Stimulated activated CD4-positive, alpha-beta T cell treated with anti-CD3 and anti-CD28 coated beads, Interleukin-15, amount 100 ng/mL, for 24 hours (primary cell): ENCODE measurements around the gene PRDM16.

ENCODE experiments used
- DNase-seq: peaks from one replicate; pipeline ENCODE4 v3.0.0-alpha.2; 2020

PRDM16 gene

GRCh38 chr1:3128431-3129132, 59.6 kb downstream of the PRDM16 start:
- no peak for DNase-seq

GRCh38 chr1:3129133-3129490, 60.1 kb downstream of the PRDM16 start:
- no peak for DNase-seq

- DNase-seq, result no peak
Measured at GRCh38 chr1:3130268-3130667, 61.3 kb downstream of the PRDM16 start.

GRCh38 chr1:3132660-3133059, 63.7 kb downstream of the PRDM16 start:
- no peak for DNase-seq

GRCh38 chr1:3133686-3134085, 64.7 kb downstream of the PRDM16 start:
- no peak for DNase-seq

- no peak for DNase-seq
Measured at GRCh38 chr1:3134381-3135072, 65.5 kb downstream of the PRDM16 start.

GRCh38 chr1:3135073-3135702, 66.2 kb downstream of the PRDM16 start:
- DNase-seq, result no peak

- DNase-seq, result no peak
Measured at GRCh38 chr1:3135744-3136455, 66.9 kb downstream of the PRDM16 start.

- DNase-seq, result no peak
Measured at GRCh38 chr1:3136532-3136931, 67.5 kb downstream of the PRDM16 start.

- DNase-seq, result no peak
Measured at GRCh38 chr1:3137111-3138100, 68.4 kb downstream of the PRDM16 start.

- no peak for DNase-seq
Measured at GRCh38 chr1:3138623-3139151, 69.7 kb downstream of the PRDM16 start.

- DNase-seq, result no peak
Measured at GRCh38 chr1:3139451-3139852, 70.4 kb downstream of the PRDM16 start.

GRCh38 chr1:3139871-3140361, 70.9 kb downstream of the PRDM16 start:
- no peak for DNase-seq

- DNase-seq, result no peak
Measured at GRCh38 chr1:3140437-3140836, 71.4 kb downstream of the PRDM16 start.

- no peak for DNase-seq
Measured at GRCh38 chr1:3141129-3141528, 72.1 kb downstream of the PRDM16 start.

- no peak for DNase-seq
Measured at GRCh38 chr1:3141836-3142235, 72.8 kb downstream of the PRDM16 start.

- DNase-seq, result no peak
Measured at GRCh38 chr1:3142236-3142635, 73.2 kb downstream of the PRDM16 start.

- DNase-seq, result no peak
Measured at GRCh38 chr1:3142751-3143150, 73.7 kb downstream of the PRDM16 start.

GRCh38 chr1:3145532-3146325, 76.7 kb downstream of the PRDM16 start:
- no peak for DNase-seq

- DNase-seq, result no peak
Measured at GRCh38 chr1:3146458-3146857, 77.5 kb downstream of the PRDM16 start.

GRCh38 chr1:3146907-3147306, 77.9 kb downstream of the PRDM16 start:
- no peak for DNase-seq
